K562 (cell line): Measurements from ENCODE around the gene SUPT5H. TPM values are rescaled to one million over a fixed set of nuclear protein-coding genes. Genes with fewer than 3 reads are reported as not detected.

ENCODE experiments used
- CCNT2 ChIP-seq: IDR thresholded peaks from 2 replicates; pipeline ENCODE4 v1.6.1; 2011; ENCODE audit warnings: borderline replicate concordance, low read depth, mild to moderate bottlenecking, moderate library complexity, mixed read lengths, low read length; ENCODE audit not compliant: insufficient read length; ENCODE audit errors: extremely low read depth
- GABPA ChIP-seq: fragments of 200-800 bp; sonication (Bioruptor generic); conservative IDR thresholded peaks from 2 replicates; pipeline ENCODE4 v1.6.1; 2016; ENCODE audit warnings: low read depth, missing genetic modification characterization, missing compliant biosample characterization
- GATA2 ChIP-seq: sonication (generic); formaldehyde crosslinking; IDR thresholded peaks from 2 replicates; pipeline ENCODE4 v1.4.0; 2020; ENCODE audit warnings: mild to moderate bottlenecking, missing genetic modification reagents
- ILF3 ChIP-seq: fragments of 450-650 bp; IDR thresholded peaks from 2 replicates; pipeline ENCODE4 v1.6.1; 2018; ENCODE audit warnings: antibody characterized with exemption, mild to moderate bottlenecking, moderate library complexity, borderline replicate concordance
- PHF21A ChIP-seq: fragments of 450-650 bp; IDR thresholded peaks from 2 replicates; pipeline ENCODE4 v1.6.1; 2017; ENCODE audit warnings: low read depth, borderline replicate concordance
- SMARCB1 ChIP-seq: IDR thresholded peaks from 2 replicates; pipeline ENCODE4 v1.6.1; 2011; ENCODE audit warnings: improper control_type of control experiment, low read depth; ENCODE audit not compliant: insufficient read length
- ZBED1 ChIP-seq: IDR thresholded peaks from 2 replicates; pipeline ENCODE4 v1.6.1; 2014
- ZNF232 ChIP-seq: sonication (generic); formaldehyde crosslinking; IDR thresholded peaks from 2 replicates; pipeline ENCODE4 v1.8.0; 2022; ENCODE audit warnings: mild to moderate bottlenecking, missing genetic modification reagents
- polyA plus RNA-seq, 8 experiments: library from polyadenylated mRNA; depleted of rRNA in 4 of 8; stranded (reverse) in 5 of 8; unstranded in 3 of 8; fragments of >200 nt; fragmentation: Nextera tagmentation in 2 of 8; fragmentation: Illumina TruSeq in 1 of 8; extraction: Ambion mirVana in 2 of 8; extraction: Trizol in 1 of 8; gene quantifications; 2 replicates each; pipeline versions ENCODE4 v1.2.1 to v1.2.3, GENCODE V29; 2011 to 2014; ENCODE audit warnings: inconsistent platforms in 1 of 8, missing spikeins in 1 of 8
- total RNA-seq, 7 experiments: library from RNA; depleted of rRNA in 6 of 7; stranded (reverse); fragments of >200 nt in 6 of 7; fragmentation: Illumina TruSeq in 2 of 7; extraction: Trizol in 2 of 7; gene quantifications; 2 replicates each; pipeline versions ENCODE4 v1.2.1 to v1.2.3, GENCODE V29; 2011 to 2021; ENCODE audit warnings: low replicate concordance in 1 of 7
- TF ChIP-seq, protein P1 (sequence below): fragments of 150-350 bp; conservative IDR thresholded peaks from 2 replicates; pipeline ENCODE4 v1.6.1; 2014; ENCODE audit warnings: low read length
- TF ChIP-seq, protein P2 (sequence below): IDR thresholded peaks from 2 replicates; pipeline ENCODE4 v1.6.1; 2011; ENCODE audit not compliant: insufficient read length; ENCODE audit errors: extremely low read depth
- TF ChIP-seq, protein P3 (sequence below): fragments of 200-800 bp; sonication (Bioruptor generic); IDR thresholded peaks from 2 replicates; pipeline ENCODE4 v1.6.1; 2017; ENCODE audit warnings: missing genetic modification characterization, missing compliant biosample characterization
- TF ChIP-seq, protein P4 (sequence below): fragments of 450-650 bp; formaldehyde crosslinking; IDR thresholded peaks from 2 replicates; pipeline ENCODE4 v1.4.0; 2022; ENCODE audit warnings: missing genetic modification characterization
- TF ChIP-seq, protein P5 (sequence below): fragments of 200-800 bp; sonication (Bioruptor generic); IDR thresholded peaks from 2 replicates; pipeline ENCODE4 v1.6.1; 2017; ENCODE audit warnings: missing genetic modification characterization, missing compliant biosample characterization
- TF ChIP-seq, protein P6 (sequence below): fragments of 450-650 bp; IDR thresholded peaks from 2 replicates; pipeline ENCODE4 v1.6.1; 2016; ENCODE audit warnings: missing biosample characterization, missing genetic modification characterization

SUPT5H gene
- total and polyA plus RNA-seq, 9 of the 15 experiments (the other 6 are each of a cell fraction or from before 2014, with no cell fraction given), result 13.3 to 85.9 (median 35.9) TPM

DNA sequence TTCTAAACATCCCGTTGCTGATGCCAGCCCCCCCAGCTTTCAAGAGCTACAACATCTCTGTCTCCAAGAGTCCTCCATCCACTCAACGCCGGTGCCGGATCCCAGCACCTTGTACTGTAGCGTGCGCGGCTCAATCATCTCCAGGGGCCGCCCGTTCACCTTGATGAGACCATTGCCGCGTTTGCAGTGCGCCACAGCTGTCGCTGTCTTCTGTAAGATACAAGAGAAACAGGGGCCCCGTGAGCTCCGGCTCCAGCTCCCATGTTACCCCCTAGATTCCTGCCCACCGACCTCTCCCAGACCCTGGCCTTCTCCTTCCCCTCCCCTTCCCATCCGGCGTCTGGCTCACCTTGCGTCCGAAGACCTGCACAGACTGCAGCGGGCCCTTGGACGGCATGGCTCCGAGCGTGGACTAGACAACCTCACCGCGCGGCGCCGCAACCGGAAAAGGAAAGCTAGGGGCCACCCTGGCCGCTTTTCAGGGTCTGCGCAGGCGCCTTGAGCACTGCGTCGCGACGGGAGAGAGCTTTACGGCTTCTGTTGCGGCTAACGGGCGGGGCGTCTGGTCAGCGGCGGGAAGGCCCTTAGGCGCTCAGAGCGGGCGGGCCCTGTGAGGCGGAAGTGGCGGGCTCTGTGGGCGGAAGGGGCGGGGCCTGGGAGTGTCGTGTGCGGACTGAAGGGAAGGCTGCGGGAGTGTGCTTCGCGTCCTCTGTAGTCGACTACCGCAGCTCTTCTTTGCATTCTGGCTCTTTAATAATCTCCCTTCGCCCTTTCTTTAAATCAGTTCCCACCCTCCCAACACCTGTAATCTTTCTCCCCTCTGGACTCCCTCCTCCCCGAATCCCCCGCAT lies 9.7 kb upstream of the SUPT5H start, which contains the start of gene RPS16 (continued):
- TF ChIP-seq ILF3, result no peak; the same call in 1 of the 2 replicates
- no peak for TF ChIP-seq PHF21A
- TF ChIP-seq, protein P1, sequence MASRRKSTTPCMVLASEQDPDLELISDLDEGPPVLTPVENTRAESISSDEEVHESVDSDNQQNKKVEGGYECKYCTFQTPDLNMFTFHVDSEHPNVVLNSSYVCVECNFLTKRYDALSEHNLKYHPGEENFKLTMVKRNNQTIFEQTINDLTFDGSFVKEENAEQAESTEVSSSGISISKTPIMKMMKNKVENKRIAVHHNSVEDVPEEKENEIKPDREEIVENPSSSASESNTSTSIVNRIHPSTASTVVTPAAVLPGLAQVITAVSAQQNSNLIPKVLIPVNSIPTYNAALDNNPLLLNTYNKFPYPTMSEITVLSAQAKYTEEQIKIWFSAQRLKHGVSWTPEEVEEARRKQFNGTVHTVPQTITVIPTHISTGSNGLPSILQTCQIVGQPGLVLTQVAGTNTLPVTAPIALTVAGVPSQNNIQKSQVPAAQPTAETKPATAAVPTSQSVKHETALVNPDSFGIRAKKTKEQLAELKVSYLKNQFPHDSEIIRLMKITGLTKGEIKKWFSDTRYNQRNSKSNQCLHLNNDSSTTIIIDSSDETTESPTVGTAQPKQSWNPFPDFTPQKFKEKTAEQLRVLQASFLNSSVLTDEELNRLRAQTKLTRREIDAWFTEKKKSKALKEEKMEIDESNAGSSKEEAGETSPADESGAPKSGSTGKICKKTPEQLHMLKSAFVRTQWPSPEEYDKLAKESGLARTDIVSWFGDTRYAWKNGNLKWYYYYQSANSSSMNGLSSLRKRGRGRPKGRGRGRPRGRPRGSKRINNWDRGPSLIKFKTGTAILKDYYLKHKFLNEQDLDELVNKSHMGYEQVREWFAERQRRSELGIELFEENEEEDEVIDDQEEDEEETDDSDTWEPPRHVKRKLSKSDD, result no peak
- TF ChIP-seq, protein P2, sequence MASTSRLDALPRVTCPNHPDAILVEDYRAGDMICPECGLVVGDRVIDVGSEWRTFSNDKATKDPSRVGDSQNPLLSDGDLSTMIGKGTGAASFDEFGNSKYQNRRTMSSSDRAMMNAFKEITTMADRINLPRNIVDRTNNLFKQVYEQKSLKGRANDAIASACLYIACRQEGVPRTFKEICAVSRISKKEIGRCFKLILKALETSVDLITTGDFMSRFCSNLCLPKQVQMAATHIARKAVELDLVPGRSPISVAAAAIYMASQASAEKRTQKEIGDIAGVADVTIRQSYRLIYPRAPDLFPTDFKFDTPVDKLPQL, result peak; percentile 72
- TF ChIP-seq GABPA, result peak; percentile 97
- TF ChIP-seq SMARCB1, result no peak
- no peak; the same call in 1 of the 2 replicates for TF ChIP-seq ZNF232
- TF ChIP-seq CCNT2, result peak; percentile 55
- TF ChIP-seq, protein P3, sequence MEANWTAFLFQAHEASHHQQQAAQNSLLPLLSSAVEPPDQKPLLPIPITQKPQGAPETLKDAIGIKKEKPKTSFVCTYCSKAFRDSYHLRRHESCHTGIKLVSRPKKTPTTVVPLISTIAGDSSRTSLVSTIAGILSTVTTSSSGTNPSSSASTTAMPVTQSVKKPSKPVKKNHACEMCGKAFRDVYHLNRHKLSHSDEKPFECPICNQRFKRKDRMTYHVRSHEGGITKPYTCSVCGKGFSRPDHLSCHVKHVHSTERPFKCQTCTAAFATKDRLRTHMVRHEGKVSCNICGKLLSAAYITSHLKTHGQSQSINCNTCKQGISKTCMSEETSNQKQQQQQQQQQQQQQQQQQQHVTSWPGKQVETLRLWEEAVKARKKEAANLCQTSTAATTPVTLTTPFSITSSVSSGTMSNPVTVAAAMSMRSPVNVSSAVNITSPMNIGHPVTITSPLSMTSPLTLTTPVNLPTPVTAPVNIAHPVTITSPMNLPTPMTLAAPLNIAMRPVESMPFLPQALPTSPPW (CRISPR knock-in tag), result peak; percentile 78
- TF ChIP-seq, protein P4, sequence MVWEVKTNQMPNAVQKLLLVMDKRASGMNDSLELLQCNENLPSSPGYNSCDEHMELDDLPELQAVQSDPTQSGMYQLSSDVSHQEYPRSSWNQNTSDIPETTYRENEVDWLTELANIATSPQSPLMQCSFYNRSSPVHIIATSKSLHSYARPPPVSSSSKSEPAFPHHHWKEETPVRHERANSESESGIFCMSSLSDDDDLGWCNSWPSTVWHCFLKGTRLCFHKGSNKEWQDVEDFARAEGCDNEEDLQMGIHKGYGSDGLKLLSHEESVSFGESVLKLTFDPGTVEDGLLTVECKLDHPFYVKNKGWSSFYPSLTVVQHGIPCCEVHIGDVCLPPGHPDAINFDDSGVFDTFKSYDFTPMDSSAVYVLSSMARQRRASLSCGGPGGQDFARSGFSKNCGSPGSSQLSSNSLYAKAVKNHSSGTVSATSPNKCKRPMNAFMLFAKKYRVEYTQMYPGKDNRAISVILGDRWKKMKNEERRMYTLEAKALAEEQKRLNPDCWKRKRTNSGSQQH (CRISPR knock-in tag), result peak; percentile 4; the same call in 1 of the 2 replicates
- TF ChIP-seq ZBED1, result peak; percentile 53; the same call in 1 of the 2 replicates
- TF ChIP-seq, protein P5, sequence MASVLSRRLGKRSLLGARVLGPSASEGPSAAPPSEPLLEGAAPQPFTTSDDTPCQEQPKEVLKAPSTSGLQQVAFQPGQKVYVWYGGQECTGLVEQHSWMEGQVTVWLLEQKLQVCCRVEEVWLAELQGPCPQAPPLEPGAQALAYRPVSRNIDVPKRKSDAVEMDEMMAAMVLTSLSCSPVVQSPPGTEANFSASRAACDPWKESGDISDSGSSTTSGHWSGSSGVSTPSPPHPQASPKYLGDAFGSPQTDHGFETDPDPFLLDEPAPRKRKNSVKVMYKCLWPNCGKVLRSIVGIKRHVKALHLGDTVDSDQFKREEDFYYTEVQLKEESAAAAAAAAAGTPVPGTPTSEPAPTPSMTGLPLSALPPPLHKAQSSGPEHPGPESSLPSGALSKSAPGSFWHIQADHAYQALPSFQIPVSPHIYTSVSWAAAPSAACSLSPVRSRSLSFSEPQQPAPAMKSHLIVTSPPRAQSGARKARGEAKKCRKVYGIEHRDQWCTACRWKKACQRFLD (CRISPR knock-in tag), result peak; percentile 76
- no peak for TF ChIP-seq GATA2 (CRISPR knock-in tag)
- TF ChIP-seq, protein P6, sequence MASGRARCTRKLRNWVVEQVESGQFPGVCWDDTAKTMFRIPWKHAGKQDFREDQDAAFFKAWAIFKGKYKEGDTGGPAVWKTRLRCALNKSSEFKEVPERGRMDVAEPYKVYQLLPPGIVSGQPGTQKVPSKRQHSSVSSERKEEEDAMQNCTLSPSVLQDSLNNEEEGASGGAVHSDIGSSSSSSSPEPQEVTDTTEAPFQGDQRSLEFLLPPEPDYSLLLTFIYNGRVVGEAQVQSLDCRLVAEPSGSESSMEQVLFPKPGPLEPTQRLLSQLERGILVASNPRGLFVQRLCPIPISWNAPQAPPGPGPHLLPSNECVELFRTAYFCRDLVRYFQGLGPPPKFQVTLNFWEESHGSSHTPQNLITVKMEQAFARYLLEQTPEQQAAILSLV (tag), result no peak
